Hindlimb muscle (tissue), 1 donor: ENCODE data around the gene RNF6. TPM values are rescaled to one million over a fixed set of nuclear protein-coding genes. Genes with fewer than 3 reads are reported as not detected.

Experiments used
- DNase-seq: peaks from one replicate; pipeline ENCODE4 v3.0.0-alpha.2; 2013
- polyA plus RNA-seq: library from polyadenylated mRNA; unstranded; fragments of 120-200 nt; gene quantifications from one replicate; pipeline ENCODE4 v1.2.1, GENCODE V29; 2013; ENCODE audit not compliant: insufficient read length

The RNF6 gene
- polyA plus RNA-seq, 1 donor = 23.8 TPM

DNA sequence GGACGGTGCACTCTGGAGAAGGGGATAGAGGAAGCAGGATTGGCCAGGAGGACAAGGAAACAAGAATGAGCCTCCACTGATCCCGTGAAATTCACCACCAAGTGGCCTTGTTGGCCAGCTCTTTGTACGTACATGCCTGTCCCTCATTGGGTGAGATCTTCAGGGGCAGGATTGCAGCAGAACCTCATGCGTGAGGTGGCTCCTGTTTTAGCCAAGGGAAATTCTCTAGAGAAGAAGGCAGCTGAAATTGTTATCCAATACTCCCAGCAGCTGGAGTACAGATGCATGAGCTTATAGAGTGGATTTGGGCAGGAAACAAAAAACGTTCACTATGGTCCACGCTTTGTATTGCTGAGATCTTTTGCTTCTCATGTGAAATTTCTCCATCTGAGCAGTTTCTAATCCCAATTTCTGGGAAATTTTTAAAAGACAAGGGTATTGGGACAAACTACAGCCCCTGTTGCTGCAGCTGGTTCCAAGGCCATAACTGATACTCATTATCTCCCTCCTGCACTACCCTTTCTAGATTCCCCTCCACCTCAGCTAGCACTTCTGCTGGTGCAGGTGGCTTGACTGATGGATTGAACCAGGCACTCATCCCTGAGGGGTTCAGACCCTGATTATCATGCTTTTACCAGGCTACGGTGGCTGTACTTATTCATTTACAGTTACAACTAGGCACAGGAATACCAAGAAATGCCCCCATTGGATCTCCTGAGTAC, 3.9 kb upstream of the RNF6 start:
- DNase-seq = peak; percentile 47

DNA sequence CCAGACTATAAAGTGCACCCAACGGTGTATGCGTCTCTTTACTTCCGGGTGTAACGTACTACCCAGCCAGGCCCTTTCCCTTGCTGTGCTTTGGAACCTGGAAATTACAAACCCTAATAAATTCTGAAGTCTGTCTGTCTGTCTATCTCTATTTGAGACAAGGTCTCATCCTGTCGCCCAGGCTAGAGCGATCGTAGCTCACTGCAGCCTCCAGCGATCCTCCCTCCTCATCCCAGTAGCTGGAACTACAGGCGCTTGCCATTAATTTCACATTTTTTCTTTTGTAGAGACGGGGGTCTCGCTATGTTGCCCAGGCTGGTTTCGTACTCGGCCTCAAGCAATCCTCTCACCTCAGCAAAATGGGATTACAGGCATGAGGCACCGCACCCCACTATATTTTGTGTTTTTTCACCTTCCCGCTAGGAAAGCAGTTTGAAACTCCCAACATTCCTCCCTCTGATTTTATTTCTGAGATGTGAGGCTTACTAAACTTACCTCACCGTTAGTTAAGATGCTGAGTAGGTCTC, 469 bp upstream of the RNF6 start:
- DNase-seq = no peak

DNA sequence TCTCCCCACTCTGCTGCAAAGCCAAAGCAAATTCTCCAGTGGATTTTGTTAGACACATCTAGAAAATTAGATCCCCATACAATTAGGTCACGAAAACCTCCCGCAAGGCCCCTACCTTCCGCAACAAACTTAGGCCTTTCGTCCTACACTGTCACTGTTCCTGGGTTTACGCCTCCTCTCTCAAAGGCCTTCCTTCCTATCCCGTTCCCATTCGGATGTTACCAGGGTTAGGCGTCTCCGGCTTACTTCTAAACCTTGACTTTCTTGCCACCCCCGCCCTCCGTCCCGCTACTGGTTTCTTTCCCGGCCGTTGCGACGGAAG, 754 bp downstream of the RNF6 start:
- DNase-seq = no peak

DNA sequence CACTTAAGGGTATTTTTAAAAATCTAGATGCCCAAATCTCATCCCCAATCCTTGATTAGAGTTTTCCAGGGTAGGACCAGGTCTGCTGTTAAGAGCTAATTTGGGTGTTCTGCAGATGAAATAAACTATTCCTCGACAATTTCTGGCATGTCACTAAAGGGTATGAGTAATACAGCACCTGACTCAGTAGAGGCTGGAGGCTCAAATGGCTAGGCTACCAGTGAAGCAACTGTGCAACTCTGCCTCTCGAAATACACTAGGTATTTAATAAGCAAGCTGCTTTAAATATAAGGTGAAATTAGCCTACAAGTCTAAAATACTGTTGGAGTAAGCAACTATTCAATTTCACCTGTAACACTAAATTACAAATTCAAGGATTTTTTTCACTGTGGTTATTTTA, 1.5 kb downstream of the RNF6 start:
- no peak for DNase-seq

DNA sequence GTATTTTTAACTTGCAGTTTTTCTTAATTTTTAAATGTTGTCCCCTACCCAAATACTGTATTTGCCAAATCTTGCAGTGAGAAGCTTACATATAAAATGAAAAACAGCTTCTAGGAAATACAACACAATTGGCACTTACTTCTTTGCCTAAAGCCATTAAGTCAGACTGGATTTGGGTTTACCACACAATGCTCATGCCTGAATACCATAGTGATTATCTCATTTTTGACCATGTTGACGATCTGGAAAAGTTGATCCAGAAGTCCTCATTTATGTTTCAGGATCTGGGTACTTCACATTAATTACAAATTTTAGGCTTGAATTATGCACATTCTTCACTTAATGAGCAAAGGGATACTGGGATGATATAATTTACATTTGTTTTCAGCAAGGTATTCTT, 2.4 kb downstream of the RNF6 start:
- DNase-seq = no peak

DNA sequence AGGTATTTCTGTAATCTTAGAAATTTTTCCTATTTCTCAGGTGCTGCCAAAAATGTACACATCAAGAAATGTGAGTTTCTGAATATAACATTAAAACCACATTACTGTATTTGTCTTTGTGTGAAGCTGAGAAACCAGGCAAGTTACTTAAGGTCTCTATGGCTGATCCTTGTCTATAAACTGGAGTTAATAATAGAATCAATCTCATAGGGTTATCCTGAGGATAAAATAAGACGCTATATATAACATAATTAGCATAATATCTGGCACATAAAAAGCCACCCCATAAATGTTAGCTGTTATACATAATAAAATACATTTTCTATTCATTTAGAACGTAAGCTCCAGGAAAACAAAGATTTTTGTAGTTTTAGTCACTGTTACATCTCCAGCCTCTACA, 6.1 kb downstream of the RNF6 start:
- no peak for DNase-seq

DNA sequence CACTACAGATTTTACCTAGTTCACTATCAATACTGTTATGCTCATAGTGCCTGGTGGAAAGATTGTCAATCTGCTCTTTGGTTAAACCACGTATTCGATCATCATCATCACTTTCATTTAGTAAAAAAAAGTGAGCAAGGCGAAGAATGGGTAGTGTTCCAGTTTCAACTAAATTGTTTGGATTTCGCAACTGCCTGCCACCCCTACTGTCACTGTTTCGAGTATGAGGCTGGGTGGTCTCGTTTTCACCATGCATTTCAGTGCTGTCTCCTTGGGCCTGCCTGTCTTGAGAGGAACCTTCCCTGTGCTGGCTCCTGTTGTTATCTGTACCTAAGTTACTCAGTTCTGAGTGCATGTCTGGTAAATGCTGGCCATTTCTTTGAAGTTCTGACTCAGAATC, 8.1 kb downstream of the RNF6 start:
- no peak for DNase-seq

DNA sequence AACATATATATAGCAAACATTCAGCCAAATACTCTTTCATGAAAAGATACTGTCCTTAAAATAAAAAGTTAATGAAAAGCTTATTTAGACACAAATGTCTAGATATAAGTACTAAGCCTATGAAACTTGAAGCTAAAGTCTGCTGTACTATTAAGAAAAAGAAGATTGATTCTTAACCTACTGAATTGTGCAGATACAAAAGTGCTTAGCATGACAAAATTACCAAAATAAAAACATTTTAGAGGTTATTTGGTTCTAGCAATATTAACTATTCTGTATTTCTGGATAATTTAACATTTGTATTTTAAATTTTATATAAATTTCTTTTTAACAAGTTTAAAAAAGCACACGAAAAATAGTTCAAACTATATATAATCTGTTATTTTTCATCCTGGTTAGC, 8.8 kb downstream of the RNF6 start:
- no peak for DNase-seq

DNA sequence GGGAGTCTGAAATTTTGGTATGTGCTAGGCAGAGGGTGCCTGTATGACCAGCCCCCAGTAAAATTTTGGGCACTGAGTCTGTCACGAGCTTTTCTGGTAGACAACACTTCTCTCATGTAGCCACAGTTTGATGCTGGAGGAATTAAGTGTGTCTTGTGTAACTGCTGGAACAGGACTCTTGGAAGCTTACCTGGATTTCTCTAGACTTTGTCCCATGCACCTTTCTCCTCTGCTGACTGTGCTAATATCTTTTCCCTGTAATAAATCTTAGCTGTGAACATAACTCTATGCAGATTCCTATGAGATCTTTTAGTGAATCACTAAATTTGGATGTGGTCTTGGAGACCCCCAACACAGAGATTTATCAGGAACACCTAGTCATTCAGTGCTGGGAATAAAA, 13.8 kb downstream of the RNF6 start:
- no peak for DNase-seq

DNA sequence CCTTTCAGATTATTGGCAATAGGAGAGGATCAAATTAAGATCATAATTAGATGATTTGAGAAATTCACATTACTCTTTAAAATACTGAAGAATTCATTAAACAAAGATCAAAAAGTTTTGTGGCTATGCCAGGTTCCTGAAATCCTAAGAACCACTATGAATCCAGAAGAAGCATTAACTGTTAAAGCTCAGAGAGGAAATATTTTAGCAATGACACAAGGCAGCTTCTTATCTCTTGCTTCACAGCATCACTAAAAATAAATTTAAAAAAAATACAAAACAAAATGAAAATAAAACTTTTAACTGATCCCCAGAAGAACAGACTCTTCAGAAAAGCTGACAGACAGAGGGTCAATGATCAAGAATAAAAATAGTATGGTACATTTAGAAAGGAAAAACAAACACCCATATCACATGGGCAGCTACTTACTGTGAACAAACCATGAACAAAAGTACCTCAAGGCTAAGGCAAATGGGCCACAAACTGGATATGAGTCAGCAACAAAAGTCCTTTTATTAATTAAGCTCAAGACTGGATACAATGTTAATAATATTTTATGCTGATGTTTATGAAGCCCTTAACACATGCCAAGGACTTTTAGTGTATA, 19.6 kb downstream of the RNF6 start:
- DNase-seq = no peak

DNA sequence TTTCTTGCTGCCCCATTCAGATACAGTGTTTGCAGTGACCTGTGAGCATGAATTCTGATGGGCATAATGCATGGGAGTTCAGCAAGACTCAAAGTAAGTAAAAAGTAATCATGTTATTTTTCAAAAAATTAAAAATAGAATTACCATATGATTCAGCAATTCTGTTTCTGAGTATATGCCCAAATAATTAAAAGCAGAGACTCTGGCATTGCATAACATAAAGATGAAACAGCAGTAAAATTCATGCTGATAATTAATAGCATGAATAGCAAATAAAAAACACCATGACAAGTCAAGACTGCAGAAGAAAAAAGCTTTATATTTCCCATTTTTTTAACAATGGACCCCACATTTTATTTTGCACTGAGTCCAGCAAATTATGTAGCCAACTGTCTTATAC, 21.3 kb downstream of the RNF6 start:
- DNase-seq = no peak

DNA sequence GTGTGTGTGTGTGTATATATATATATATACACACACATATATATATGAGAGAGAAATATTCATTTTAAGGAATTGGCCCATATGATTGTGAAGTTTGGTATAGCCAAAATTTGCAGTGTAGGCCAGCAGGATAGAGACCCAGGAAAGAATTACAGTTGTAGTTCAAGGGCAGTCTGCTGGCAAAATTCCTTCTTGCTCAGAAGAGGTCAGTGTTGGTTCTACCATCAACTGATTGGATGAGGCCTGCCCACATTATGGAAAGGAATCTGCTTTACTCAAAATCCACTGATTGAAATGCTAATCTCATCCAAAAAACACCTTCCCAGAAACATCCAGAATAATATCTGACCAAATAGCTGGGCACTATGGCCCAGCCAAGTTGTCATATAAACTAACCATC, 24.0 kb downstream of the RNF6 start:
- no peak for DNase-seq

DNA sequence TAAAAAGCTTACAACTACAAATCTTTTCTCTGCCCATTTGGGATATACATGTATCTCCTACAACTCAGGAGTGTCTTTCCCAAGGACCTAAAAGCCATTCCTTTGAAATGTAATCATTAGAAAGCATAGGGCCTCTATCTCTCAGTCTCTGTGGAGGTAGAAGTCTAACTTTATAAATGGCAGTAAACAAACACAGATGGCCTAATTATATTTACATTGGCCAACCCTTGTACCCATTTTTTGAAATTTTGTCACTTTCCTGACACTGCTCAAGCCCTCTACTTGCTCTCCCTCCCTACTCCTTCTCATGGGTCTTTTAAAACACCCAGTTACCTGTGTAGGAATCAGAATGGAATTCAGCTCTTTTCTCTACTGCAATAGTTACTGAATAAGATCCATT, 24.8 kb downstream of the RNF6 start:
- DNase-seq = no peak

DNA sequence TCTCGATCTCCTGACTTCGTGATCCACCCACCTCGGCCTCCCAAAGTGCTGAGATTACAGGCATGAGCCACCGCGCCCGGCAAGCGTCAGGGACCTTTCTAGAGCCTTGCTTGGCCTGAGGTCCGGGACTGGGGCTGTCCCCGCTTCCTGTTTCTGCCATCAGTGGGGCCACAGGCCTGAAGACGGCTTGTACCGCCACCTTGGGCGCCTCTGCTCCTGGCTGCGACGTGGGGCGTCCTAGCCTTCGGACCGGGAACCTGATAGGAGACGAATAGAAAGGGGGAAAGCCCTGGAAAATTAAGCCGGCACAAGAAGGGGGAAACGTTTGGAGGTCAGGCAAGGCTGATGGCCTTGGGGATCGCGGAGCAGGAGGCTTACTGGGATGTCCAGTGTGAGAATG, 35.1 kb downstream of the RNF6 start:
- DNase-seq = no peak

DNA sequence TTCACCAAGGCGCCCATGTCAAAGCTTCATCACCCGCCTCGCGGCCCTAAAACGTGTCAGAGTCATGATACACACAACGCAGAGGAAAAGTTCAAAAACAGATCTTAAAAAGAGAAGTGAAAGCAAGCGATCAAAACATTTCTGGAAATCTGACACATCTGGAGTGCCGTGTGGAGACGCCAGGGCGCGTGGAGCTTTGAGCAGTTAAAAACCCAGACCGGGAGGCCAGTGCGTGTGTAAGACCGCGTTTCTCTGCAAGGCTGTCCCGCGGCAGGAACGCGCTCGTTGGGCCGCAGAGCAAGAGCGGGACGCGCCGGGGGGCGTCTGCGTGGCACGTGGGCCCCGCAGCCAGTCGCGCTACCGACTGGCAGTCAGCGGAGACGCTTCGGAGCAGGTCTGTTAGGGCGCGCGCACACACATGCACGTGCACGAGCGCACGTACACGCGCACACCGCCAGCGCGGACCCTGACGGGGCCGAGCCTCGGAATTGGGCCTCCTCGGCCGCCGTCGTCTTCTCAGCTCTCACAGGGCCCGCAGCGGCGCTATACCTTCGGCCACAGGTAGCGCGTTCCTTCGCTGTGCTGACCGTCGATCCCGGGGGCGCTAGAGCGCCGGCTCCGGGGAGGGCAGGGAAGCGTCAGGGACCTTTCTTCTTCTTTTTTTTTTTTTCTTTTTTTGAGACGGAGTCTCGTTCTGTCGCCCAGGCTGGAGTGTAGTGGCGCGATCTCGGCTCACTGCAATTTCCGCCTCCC, 35.8 kb downstream of the RNF6 start:
- DNase-seq = peak; percentile 94

DNA sequence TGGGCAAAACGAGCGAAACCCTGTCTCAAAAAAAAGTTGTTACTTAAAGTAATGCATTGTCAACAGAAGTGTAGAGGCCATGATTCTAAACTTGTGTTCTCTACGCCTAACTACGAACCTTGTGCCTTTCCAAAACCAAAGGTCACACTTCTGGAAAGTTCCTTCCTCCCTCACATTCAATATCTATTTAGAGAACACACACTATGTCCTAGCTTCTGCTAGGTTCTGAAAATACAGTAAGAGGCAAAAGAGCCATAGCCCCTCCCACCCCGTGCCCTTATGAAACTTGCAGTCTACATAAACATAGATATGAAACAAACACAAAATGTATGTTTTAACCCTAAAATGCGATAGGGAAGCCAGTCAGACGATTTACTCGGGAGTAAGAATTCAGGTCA, 36.4 kb downstream of the RNF6 start:
- DNase-seq = no peak

DNA sequence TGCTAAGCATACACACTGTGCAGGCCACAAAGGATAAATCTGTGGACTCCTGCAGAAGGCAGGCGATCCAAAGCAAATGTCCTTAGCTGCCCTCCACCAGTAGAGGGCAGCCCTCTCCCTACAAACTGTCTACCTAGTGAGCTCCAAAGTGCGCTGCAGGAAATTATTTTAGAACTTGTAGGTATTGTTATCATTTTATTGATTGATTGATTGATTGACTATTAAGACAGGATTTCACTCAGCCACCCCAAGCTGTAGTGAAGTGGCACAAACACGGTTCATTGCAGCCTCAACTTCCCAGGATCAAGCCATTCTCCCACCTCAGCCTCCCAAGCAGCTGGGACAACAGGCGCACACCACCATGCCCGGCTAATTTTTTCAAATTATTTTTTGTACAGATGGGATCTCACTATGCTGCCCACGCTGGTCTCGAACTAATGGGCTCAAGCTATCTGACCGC, 37.3 kb downstream of the RNF6 start:
- peak; percentile 72 for DNase-seq

DNA sequence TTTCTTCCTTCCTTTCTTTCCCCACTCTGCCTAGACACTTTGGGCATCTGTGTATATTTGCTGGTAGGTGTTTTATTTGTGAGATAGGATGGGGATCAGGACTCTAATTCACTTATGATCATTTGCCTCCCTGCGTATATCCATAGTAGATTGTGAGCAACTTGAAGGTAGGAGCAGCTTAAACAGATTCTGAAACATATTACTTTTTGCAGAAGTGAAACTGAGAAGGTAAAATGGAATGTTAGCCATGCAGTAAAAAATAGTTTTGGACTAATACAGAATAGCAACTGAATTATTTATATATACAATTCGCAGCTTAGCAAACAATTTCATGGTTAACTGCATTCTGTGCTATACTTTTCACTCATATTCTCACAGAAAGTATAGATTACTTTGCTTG, 38.7 kb downstream of the RNF6 start:
- no peak for DNase-seq

DNA sequence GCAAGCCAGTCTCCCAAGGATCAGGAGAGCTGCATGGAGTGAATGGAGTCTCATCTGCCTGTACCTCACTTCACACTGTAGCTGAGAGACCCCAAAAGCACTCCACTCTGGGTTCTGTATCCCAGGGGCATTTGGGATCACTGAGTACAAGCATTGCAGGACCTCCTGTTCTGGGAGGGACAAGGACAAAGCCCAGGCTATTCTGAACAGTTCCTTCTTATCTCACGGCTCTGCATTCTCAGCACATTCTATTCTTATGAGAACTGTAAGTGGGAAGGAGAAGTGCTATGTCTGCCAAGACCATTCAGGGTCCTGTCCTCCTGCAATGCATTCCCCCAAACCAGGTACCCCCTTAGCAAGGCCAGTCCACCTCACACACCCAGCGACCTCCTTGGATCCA, 42.8 kb downstream of the RNF6 start:
- DNase-seq = no peak

DNA sequence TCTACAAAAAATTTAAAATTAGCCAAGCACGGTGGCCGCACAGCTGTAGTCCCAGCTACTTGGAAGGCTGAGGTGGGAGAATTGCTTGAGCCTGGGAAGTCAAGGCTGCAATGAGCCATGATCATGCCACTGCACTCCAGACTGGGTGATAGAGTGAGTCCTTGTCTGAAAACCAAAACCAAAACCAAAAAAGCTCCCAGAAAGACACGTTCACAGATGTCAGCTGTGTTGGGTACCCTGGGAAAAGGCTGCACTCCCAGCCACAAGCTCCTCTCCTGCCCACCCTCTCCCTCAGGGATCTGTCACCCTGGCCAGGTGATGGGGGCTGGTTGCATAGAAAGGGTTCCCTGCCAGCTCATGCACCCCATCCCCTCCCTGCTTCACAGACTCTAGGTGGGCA, 53.3 kb downstream of the RNF6 start:
- no peak for DNase-seq

DNA sequence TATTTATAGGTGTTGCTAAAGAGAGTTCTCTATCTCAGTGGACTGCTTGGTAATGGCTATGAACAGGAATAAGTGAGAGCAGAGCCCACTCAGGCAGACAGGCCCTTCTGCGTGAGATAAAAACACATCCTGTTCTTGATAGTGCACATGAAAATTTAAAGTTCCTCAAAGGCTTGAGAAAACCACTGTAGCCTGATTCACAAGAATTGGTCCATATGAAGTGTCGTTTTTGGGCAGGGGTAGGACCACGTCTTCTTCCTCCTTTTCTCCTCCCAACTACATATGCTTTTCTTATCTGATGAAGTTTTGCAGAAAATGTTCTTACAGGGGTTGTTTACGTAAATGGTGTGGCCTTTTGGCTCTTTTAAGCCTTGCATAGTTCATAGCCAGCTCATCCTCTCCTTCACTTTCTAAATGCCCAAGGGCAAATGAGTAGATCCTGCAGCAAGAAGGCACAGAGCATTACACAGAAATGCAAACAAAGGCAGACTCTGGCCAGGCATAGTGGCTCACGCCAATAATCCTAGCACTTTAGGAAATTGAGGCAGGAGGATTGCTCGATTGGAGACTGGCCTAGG, 53.8 kb downstream of the RNF6 start:
- DNase-seq = no peak

DNA sequence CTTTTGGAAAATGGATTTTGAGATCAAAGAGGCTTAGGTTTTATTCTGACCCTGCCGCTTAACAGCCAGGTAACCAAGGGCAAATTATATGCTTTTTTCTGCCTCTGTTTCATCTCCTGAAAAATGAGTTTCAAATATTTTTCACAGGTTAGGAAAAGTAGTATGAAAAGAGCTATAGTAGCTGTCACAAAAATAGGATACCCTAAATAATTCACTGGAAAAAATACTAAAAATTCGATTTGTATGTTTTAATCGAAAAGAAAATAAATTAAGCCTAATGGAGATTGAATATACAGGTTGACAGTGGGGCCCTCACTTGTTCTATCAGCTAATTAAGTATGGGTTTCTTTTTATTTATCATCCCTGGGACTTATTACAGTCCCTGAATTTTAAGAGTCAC, 58.3 kb downstream of the RNF6 start:
- DNase-seq = no peak
